UCSD-AML1 (cell line): ENCODE data around the gene PPT2.
A peak's percentile ranks its signal among the peaks of the same experiment; 100 is the strongest.

Experiments used
- DNase-seq: peaks from one replicate; lab custom pipeline; 2025; ENCODE audit not compliant: unreplicated experiment; lab: John Stamatoyannopoulos, UW

The PPT2 gene

GRCh38 chr6:32151181-32151862 is 2.6 kb upstream of the PPT2 start:
- DNase-seq, result no peak

GRCh38 chr6:32151863-32152768 is 1.8 kb upstream of the PPT2 start, which contains the start of gene PRRT1:
PRRT1 (minus strand) TSS chr6:32151939; CDS start chr6:32151827, 112 bp downstream.
- no peak for DNase-seq

GRCh38 chr6:32152769-32153563 is 975 bp upstream of the PPT2 start:
- DNase-seq, result no peak

GRCh38 chr6:32154514-32155161 is 697 bp downstream of the PPT2 start:
- DNase-seq, result peak; percentile 70

GRCh38 chr6:32156891-32157290 is 3.0 kb downstream of the PPT2 start:
- no peak for DNase-seq

GRCh38 chr6:32158052-32158451 is 4.1 kb downstream of the PPT2 start:
- no peak for DNase-seq

- DNase-seq, result no peak
Observed at GRCh38 chr6:32163559-32164258, 9.8 kb downstream of the PPT2 start.

- no peak for DNase-seq
Observed at GRCh38 chr6:32164295-32164694, 10.4 kb downstream of the PPT2 start, which contains the start of gene EGFL8. EGFL8 (plus strand) TSS chr6:32164595; CDS start chr6:32166166, 1,571 bp downstream.

- no peak for DNase-seq
Observed at GRCh38 chr6:32166411-32167061, 12.6 kb downstream of the PPT2 start.

- DNase-seq, result no peak
Observed at GRCh38 chr6:32167154-32167760, 13.3 kb downstream of the PPT2 start.

GRCh38 chr6:32167761-32168262 is 13.9 kb downstream of the PPT2 start:
- no peak for DNase-seq

GRCh38 chr6:32168350-32168749 is 14.4 kb downstream of the PPT2 start:
- DNase-seq, result no peak

- no peak for DNase-seq
Observed at GRCh38 chr6:32168807-32169591, 15.1 kb downstream of the PPT2 start.

- DNase-seq, result no peak
Observed at GRCh38 chr6:32170294-32170693, 16.4 kb downstream of the PPT2 start.

- no peak for DNase-seq
Observed at GRCh38 chr6:32171234-32171633, 17.3 kb downstream of the PPT2 start.

- no peak for DNase-seq
Observed at GRCh38 chr6:32173051-32173727, 19.2 kb downstream of the PPT2 start.

GRCh38 chr6:32174416-32174815 is 20.5 kb downstream of the PPT2 start:
- DNase-seq, result no peak

GRCh38 chr6:32175322-32175710 is 21.4 kb downstream of the PPT2 start:
- no peak for DNase-seq
